SK-N-SH treated with all-trans-retinoic acid at 6 μM for 48 hours (cell line): ENCODE data around the gene ECD.
A peak's percentile ranks its signal among the peaks of the same experiment; 100 is the strongest.
"Not testable (repeated sequence)": the region's sequence is repeated elsewhere in the genome, so short reads cannot be mapped to it uniquely, and the experiment has no call there.

ENCODE experiments used
- ATAC-seq: fragments of 200-7000 bp; cut with Tn5 transposase; 3 replicates; pipeline ENCODE4 v1.9.1; 2020; ENCODE audit warnings: mild to moderate bottlenecking, moderate library complexity
- ARNTL ChIP-seq: fragments of 450-650 bp; formaldehyde crosslinking; IDR thresholded peaks from 2 replicates; pipeline ENCODE4 v1.5.0; 2020; ENCODE audit warnings: low read depth, mild to moderate bottlenecking, moderate library complexity, borderline replicate concordance
- CREB5 ChIP-seq: fragments of 250-450 bp; sonication (Bioruptor Pico); IDR thresholded peaks from 2 replicates; pipeline ENCODE4 v1.5.1; 2020; ENCODE audit warnings: low read depth, mild to moderate bottlenecking, moderate library complexity
- CSDC2 ChIP-seq: fragments of 250-450 bp; sonication (Bioruptor Pico); IDR thresholded peaks from 2 replicates; pipeline ENCODE4 v1.5.0; 2020; ENCODE audit warnings: mild to moderate bottlenecking, moderate library complexity
- ESRRG ChIP-seq: fragments of 250-450 bp; sonication (Bioruptor Pico); IDR thresholded peaks from 2 replicates; pipeline ENCODE4 v1.6.1; 2021; ENCODE audit warnings: mild to moderate bottlenecking
- GLIS3 ChIP-seq: fragments of 250-450 bp; sonication (Bioruptor Pico); IDR thresholded peaks from 2 replicates; pipeline ENCODE4 v1.5.0; 2020; ENCODE audit warnings: mild to moderate bottlenecking, moderate library complexity
- ISL1 ChIP-seq: fragments of 250-450 bp; sonication (Bioruptor Pico); IDR thresholded peaks from 2 replicates; pipeline ENCODE4 v2.1.2; 2022; ENCODE audit warnings: mild to moderate bottlenecking, moderate library complexity
- OSR1 ChIP-seq: fragments of 250-450 bp; sonication (Bioruptor Pico); IDR thresholded peaks from 2 replicates; pipeline ENCODE4 v1.8.0; 2022; ENCODE audit warnings: moderate library complexity, mild to moderate bottlenecking, inconsistent platforms
- PATZ1 ChIP-seq: fragments of 250-450 bp; sonication (Bioruptor Pico); IDR thresholded peaks from 2 replicates; pipeline ENCODE4 v1.8.0; 2020; ENCODE audit warnings: mild to moderate bottlenecking, moderate library complexity, borderline replicate concordance
- POU6F1 ChIP-seq: fragments of 250-450 bp; sonication (Bioruptor Pico); IDR thresholded peaks from 2 replicates; pipeline ENCODE4 v1.8.0; 2021; ENCODE audit warnings: low read depth, mild to moderate bottlenecking, moderate library complexity, borderline replicate concordance
- PPARA ChIP-seq: fragments of 250-450 bp; sonication (Bioruptor Pico); IDR thresholded peaks from 2 replicates; pipeline ENCODE4 v1.5.0; 2020; ENCODE audit warnings: mild to moderate bottlenecking, borderline replicate concordance
- TSHZ2 ChIP-seq: fragments of 250-450 bp; sonication (Bioruptor Pico); IDR thresholded peaks from 2 replicates; pipeline ENCODE4 v1.5.0; 2020; ENCODE audit warnings: mild to moderate bottlenecking, moderate library complexity
- ZC3H10 ChIP-seq: fragments of 250-450 bp; sonication (Bioruptor Pico); IDR thresholded peaks from 2 replicates; pipeline ENCODE4 v1.5.1; 2021; ENCODE audit warnings: mild to moderate bottlenecking, moderate library complexity
- ZFP3 ChIP-seq: fragments of 250-450 bp; sonication (Bioruptor Pico); IDR thresholded peaks from 2 replicates; pipeline ENCODE4 v1.5.0; 2020; ENCODE audit warnings: mild to moderate bottlenecking, moderate library complexity
- ZFP30 ChIP-seq: fragments of 450-650 bp; formaldehyde crosslinking; IDR thresholded peaks from 2 replicates; pipeline ENCODE4 v1.5.0; 2022; ENCODE audit warnings: mild to moderate bottlenecking, moderate library complexity
- ZNF565 ChIP-seq: fragments of 450-650 bp; formaldehyde crosslinking; conservative IDR thresholded peaks from 2 replicates; pipeline ENCODE4 v1.5.0; 2020; ENCODE audit warnings: low read depth, mild to moderate bottlenecking, moderate library complexity
- ZNF8 ChIP-seq: fragments of 450-650 bp; formaldehyde crosslinking; IDR thresholded peaks from 2 replicates; pipeline ENCODE4 v1.5.0; 2020; ENCODE audit warnings: mild to moderate bottlenecking, moderate library complexity

Gene ECD

GRCh38 chr10:73116017-73116416 lies 51.8 kb downstream of the ECD start (continued):
- no peak for TF ChIP-seq POU6F1
- TF ChIP-seq CREB5 (CRISPR knock-in tag) = no peak

GRCh38 chr10:73113551-73113950 lies 54.3 kb downstream of the ECD start:
- TF ChIP-seq ZC3H10 (CRISPR knock-in tag) (no peak), CSDC2 (CRISPR knock-in tag) (no peak)
- ATAC-seq = no peak

- ATAC-seq = not testable (repeated sequence)
Measured at GRCh38 chr10:73112032-73112431, 55.8 kb downstream of the ECD start.

GRCh38 chr10:73110345-73110849 lies 57.4 kb downstream of the ECD start, which contains the start of gene NUDT13:
Gene NUDT13, plus strand, starts transcription at chr10:73110455. Its CDS starts 3,911 bp downstream, at chr10:73114366.
- TF ChIP-seq CREB5 (CRISPR knock-in tag) (no peak), ZNF8 (CRISPR knock-in tag) (no peak), ISL1 (CRISPR knock-in tag) (no peak), PATZ1 (no peak), ESRRG (CRISPR knock-in tag) (no peak), OSR1 (no peak), PPARA (CRISPR knock-in tag) (no peak), GLIS3 (CRISPR knock-in tag) (no peak), CSDC2 (CRISPR knock-in tag) (no peak), POU6F1 (no peak), ZFP3 (no peak)
- ATAC-seq = peak; percentile 98

GRCh38 chr10:73109248-73109652 lies 58.6 kb downstream of the ECD start:
- not testable (repeated sequence) for ATAC-seq

GRCh38 chr10:73106301-73106700 lies 61.5 kb downstream of the ECD start:
- no peak for TF ChIP-seq ZC3H10 (CRISPR knock-in tag)
- no peak for TF ChIP-seq ZNF565 (CRISPR knock-in tag)
- TF ChIP-seq ESRRG (CRISPR knock-in tag) = no peak
- TF ChIP-seq OSR1 = no peak
- TF ChIP-seq ARNTL (CRISPR knock-in tag) = no peak
- TF ChIP-seq CREB5 (CRISPR knock-in tag) = no peak
- TF ChIP-seq TSHZ2 (CRISPR knock-in tag) = no peak
- no peak for TF ChIP-seq PATZ1
- no peak for TF ChIP-seq ZFP30 (CRISPR knock-in tag)
- no peak for ATAC-seq
